Thoracic aorta (tissue), 2 donors: ENCODE measurements around the gene JUP. TPM values are rescaled to one million over a fixed set of nuclear protein-coding genes. Genes with fewer than 3 reads are reported as not detected.

Source experiments
- ATAC-seq: fragments of 150-250 bp; one replicate; pipeline ENCODE4 v1.8.0; 2017; ENCODE audit warnings: low read depth; ENCODE audit not compliant: insufficient number of reproducible peaks, low FRiP score
- DNase-seq: peaks from one replicate; pipeline ENCODE4 v3.0.0-alpha.2; 2020; ENCODE audit warnings: low spot score
- H3K27ac ChIP-seq, 2 donors: fragments of 200-600 bp; sonication (generic); 1 replicate in 1 of 2; 2 replicates in 1 of 2; pipeline ENCODE4 v1.5.1; 2016; ENCODE audit warnings: mild to moderate bottlenecking in 2 of 2, moderate library complexity in 2 of 2
- H3K27me3 ChIP-seq: fragments of 200-600 bp; sonication (generic); replicated peaks from 2 replicates; pipeline ENCODE4 v1.6.0; 2016; ENCODE audit warnings: mild to moderate bottlenecking; ENCODE audit not compliant: insufficient read depth
- H3K36me3 ChIP-seq: fragments of 200-600 bp; sonication (generic); one replicate; pipeline ENCODE4 v1.5.1; 2016
- H3K4me1 ChIP-seq, 2 donors: fragments of 200-600 bp; sonication (generic); 1 replicate in 1 of 2; 2 replicates in 1 of 2; pipeline versions ENCODE4 v1.5.1 to v1.6.0; 2016; ENCODE audit warnings: low read depth in 2 of 2, mild to moderate bottlenecking in 1 of 2; ENCODE audit not compliant: control insufficient read depth in 1 of 2
- H3K4me3 ChIP-seq: fragments of 200-600 bp; sonication (generic); 2 replicates; pipeline ENCODE4 v1.5.1; 2016; ENCODE audit warnings: mild to moderate bottlenecking
- H3K9me3 ChIP-seq: fragments of 200-600 bp; sonication (generic); 2 replicates; pipeline ENCODE4 v1.5.1; 2016
- CTCF ChIP-seq: fragments of 200-600 bp; sonication (generic); IDR thresholded peaks from one replicate; pipeline ENCODE4 v1.5.1; 2019; ENCODE audit warnings: antibody characterized with exemption
- total RNA-seq, 2 donors: library from RNA; depleted of rRNA; stranded (reverse); fragments of >200 nt; gene quantifications; one replicate each; pipeline versions ENCODE4 v1.1.0 to v1.2.3, GENCODE V29; 2016

JUP gene
- total RNA-seq, 2 donors from 2014 or later = 82.4 to 98.7 TPM

DNA sequence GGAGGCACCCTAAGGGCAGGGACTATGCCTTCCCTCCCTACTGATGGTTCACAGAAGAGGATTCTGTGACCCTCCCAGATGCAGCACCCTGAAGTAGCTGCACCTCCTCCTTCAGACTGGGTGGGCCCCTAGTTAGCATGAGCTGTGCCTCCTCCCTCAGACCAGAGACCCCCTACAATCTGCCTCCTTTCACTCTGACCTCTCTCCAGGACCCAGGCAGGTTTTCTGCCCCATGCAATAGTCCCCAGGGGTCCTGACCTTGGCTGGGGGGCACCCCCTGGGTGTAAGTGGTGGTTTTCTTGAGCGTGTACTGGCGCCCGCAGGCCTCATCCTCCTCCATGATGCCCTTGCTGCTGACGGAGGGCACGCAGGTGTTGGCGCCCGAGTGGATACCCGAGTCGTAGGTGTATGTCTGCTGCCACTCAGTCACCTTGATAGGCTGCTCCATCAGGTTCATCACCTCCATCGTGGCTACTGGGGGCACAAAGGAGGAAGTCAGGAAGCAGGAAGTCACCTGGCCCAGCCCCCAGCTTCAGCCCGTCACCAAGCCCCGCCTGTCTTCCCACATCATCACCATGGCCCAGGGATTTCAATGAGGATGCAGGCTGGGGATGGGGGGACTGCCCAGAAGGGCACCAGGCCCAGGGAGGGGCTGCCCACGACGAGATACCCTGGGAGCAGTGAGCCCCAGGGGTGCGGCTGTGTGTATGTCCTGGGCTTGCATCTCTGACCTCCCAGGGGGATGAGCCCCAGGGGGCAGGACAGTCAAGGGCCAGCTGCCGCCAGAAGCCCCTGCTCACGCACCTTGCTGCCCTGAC, 14.9 kb downstream of the JUP start:
- ATAC-seq (no peak), DNase-seq (no peak)
- Histone ChIP-seq H3K4me1 (peaks cover 0 to 32% of the 10 kb centered on the region in 2 donors), H3K27ac (no peak overlapping the region), H3K27me3 (no peaks in the 10 kb centered on the region), H3K4me3 (no peak overlapping the region), H3K36me3 (peaks cover 50% of the 10 kb centered on the region), H3K9me3 (no peaks in the 10 kb centered on the region)
- TF ChIP-seq CTCF = no peak

- Histone ChIP-seq H3K27ac (no peak overlapping the region), H3K27me3 (no peaks in the 10 kb centered on the region), H3K4me3 (no peak overlapping the region), H3K9me3 (no peaks in the 10 kb centered on the region), H3K36me3 (peaks cover 60% of the 10 kb centered on the region), H3K4me1 (peaks cover 0 to 19% of the 10 kb centered on the region in 2 donors)
- ATAC-seq (no peak), DNase-seq (no peak)
- TF ChIP-seq CTCF = no peak
Observed at GRCh38 chr17:41769985-41770384, 16.5 kb downstream of the JUP start.

DNA sequence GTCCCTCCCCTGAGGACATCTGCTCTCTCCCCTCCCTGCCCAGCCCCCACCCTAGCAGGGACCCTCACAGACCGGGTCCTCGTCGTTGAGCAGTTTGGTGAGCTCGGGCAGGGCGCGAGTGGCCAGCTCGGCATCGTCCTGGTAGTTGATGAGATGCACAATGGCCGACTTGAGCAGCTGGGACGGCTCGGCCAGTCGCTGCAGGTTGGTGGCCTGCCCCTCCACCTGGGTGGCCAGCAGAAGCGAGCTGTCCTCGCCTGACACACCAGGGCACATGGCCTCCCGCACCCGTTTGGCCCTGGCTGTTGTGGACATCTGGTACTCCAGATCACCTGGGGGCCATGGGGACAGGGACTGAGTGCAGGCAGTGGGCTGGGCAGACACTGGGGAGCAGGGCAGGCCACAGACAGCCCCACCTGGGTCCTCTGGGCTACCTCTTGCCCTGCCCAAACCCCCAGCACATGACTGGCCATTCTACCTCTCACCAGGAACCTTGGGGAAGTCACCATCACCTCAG, 17.1 kb downstream of the JUP start:
- H3K9me3 ChIP-seq = no peaks in the 10 kb centered on the region
- H3K27ac ChIP-seq = no peak overlapping the region
- peaks cover 0 to 19% of the 10 kb centered on the region in 2 donors for H3K4me1 ChIP-seq
- peaks cover 65% of the 10 kb centered on the region for H3K36me3 ChIP-seq
- DNase-seq = no peak
- H3K4me3 ChIP-seq = no peak overlapping the region
- H3K27me3 ChIP-seq = no peaks in the 10 kb centered on the region
- TF ChIP-seq CTCF = no peak
- no peak for ATAC-seq

GRCh38 chr17:41768682-41769288, 17.7 kb downstream of the JUP start:
- DNase-seq (no peak), ATAC-seq (no peak)
- H3K4me1 ChIP-seq = peaks cover 0 to 17% of the 10 kb centered on the region in 2 donors
- no peak for TF ChIP-seq CTCF
- H3K27me3 ChIP-seq = no peaks in the 10 kb centered on the region
- peaks cover 69% of the 10 kb centered on the region for H3K36me3 ChIP-seq
- H3K4me3 ChIP-seq = no peak overlapping the region
- H3K27ac ChIP-seq = no peak overlapping the region
- H3K9me3 ChIP-seq = no peaks in the 10 kb centered on the region

DNA sequence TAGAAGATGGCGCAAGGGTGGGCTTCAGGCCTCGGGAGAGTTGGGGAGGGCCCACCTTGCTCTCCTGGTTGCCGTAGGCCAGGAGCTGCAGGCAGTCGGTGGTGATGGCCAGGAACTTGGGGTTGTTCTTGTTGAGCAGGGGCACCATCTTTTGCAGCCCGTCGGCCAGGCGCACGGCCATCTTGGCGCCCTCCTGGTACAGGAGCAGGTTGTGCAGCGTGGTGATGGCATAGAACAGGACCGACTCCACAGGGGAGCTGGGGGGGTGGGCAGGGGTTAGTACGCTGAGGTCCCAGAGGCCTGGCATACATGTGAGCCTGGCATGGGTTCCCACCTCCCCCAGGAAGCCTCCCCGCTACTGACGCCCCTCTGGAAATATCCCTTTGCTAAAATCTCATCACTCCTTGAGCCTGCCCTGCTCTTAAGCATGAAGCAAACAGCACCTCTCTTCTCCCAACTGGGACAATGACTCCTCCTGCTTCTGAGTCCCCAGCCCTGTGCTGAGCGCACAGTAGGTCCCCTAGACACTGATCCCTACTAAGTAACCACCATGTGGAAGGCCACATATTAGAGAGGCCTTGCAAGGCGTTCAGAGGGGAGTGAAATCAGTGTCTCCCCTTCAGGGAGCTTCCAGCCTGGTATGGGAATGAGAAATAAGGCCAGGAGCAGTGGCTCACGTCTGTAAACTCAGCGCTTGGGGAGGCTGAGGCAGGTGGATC, 19.0 kb downstream of the JUP start:
- no peaks in the 10 kb centered on the region for H3K27me3 ChIP-seq
- no peak for ATAC-seq
- H3K36me3 ChIP-seq = peaks cover 82% of the 10 kb centered on the region
- peaks cover 0 to 4% of the 10 kb centered on the region in 2 donors for H3K4me1 ChIP-seq
- TF ChIP-seq CTCF = no peak
- no peak overlapping the region for H3K27ac ChIP-seq
- H3K9me3 ChIP-seq = no peaks in the 10 kb centered on the region
- DNase-seq = no peak
- H3K4me3 ChIP-seq = no peak overlapping the region
